Measurements from ENCODE around the gene GCFC2. TPM values are rescaled to one million over a fixed set of nuclear protein-coding genes. Genes with fewer than 3 reads are reported as not detected.
"Not testable (repeated sequence)": the region's sequence is repeated elsewhere in the genome, so short reads cannot be mapped to it uniquely, and the experiment has no call there.

GCFC2 gene
- polyA plus RNA-seq, 2 of the 4 experiments (the other 2 are of a cell fraction) = 15.1 to 41.7 TPM

DNA sequence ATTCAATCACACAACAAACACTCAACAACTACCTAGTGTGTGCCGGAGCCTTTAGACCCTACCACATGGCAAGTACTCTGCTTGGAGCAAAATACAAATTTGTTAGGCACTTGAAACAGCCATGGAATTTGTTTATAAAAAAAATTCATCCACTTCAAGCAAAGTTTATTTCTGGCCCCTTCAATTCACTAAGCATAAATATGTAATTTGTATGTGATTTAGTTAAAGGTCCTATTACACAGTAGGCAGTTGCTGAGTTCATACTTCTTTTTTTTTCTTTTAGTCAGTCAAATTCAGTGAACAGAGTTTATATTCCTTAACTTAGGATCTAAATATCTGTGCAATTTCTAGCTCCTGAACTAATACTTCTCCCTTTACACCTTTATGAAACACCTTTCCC is 22.5 kb downstream of the GCFC2 start (continued):
- TF ChIP-seq RFX5 (IDR thresholded peaks at IDR 0.05) (no peak), KDM1A (IDR thresholded peaks at IDR 0.05; ENCODE audit: low read depth) (no peak), RCOR1 (IDR thresholded peaks at IDR 0.05; ENCODE audit: low read depth, low read length) (no peak)
- TF ChIP-seq, protein P1, sequence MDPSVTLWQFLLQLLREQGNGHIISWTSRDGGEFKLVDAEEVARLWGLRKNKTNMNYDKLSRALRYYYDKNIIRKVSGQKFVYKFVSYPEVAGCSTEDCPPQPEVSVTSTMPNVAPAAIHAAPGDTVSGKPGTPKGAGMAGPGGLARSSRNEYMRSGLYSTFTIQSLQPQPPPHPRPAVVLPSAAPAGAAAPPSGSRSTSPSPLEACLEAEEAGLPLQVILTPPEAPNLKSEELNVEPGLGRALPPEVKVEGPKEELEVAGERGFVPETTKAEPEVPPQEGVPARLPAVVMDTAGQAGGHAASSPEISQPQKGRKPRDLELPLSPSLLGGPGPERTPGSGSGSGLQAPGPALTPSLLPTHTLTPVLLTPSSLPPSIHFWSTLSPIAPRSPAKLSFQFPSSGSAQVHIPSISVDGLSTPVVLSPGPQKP (IDR thresholded peaks at IDR 0.05; ENCODE audit: low read depth, low read length) = no peak

DNA sequence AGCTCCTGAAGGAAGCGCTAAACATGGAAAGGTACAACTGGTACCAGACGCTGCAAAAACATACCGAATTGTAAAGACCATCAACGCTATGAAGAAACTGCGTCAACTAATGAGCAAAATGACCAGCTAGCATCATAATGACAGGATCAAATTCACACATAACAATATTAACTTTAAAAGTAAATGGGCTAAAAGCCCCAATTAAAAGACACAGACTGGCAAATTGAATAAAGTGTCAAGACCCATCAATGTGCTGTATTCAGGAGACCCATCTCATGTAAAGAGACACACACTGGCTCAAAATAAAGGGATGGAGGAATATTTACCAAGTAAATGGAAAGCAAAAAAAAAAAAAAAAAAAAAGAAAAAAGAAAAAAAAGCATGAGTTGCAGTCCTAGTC is 27.3 kb downstream of the GCFC2 start:
- H3K4me3 ChIP-seq; DNase-seq (ENCODE audit: low read depth in 1 of 2, low spot score in 1 of 2); H3K4me1 ChIP-seq; H3K4me2 ChIP-seq; ATAC-seq; POLR2A ChIA-PET; H3K27ac ChIP-seq; FAIRE-seq; H3K9me3 ChIP-seq: not testable (repeated sequence)
- WGBS (ENCODE audit: missing lambda C conversion rate) = 94% methylated on average over 5 of the region's 5 CpGs
- CTCF ChIA-PET = interaction anchor here (8.7 kb wide), 1 partner anchor 45 kb away, joined by 85 read pairs; no protein-coding TSS in a partner anchor

DNA sequence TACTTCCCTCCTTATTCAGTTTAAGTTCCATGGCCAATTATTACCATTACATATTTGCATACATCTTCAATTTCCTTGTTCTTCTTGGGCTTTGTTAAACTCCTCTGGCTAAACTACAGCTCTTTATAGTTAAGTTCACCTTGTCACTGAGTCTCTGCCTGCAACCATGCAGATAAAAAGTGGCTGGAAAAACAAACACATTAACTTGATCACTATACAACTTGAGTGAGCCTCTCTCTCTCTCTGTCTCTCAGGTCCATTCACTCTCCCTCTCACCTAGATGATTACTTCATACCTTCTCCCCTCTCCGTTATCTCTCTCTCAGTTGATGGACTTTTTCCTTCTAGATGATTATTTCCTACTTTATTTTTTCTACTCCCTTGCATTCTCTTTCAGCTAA is 30.3 kb downstream of the GCFC2 start:
- no peak for FAIRE-seq
- no peak overlapping the region for H3K4me2 ChIP-seq
- CTCF ChIA-PET = interaction anchor here (1.1 to 8.7 kb wide), 4 partner anchors 11 to 42 kb away, joined by 3 to 85 read pairs (median 4); partner anchors contain the start of gene MRPL19
- no peak overlapping the region for H3K27ac ChIP-seq
- H3K4me1 ChIP-seq = no peaks in the 10 kb centered on the region
- TF ChIP-seq HDAC2 (IDR thresholded peaks at IDR 0.05) (no peak), GATA3 (IDR thresholded peaks at IDR 0.05; ENCODE audit: borderline replicate concordance) (no peak), HOXA7 (CRISPR knock-in tag; IDR thresholded peaks at IDR 0.05) (no peak), FOSL2 (IDR thresholded peaks at IDR 0.05) (no peak), FOSL2 (CRISPR knock-in tag; IDR thresholded peaks at IDR 0.05) (no peak), HEYL (CRISPR knock-in tag; IDR thresholded peaks at IDR 0.05) (no peak), SMC3 (IDR thresholded peaks at IDR 0.05) (no peak), KDM5A (IDR thresholded peaks at IDR 0.05) (no peak), ZC3H11A (IDR thresholded peaks at IDR 0.05) (no peak), FOXS1 (CRISPR knock-in tag; IDR thresholded peaks at IDR 0.05) (no peak)
- TF ChIP-seq, protein P2, sequence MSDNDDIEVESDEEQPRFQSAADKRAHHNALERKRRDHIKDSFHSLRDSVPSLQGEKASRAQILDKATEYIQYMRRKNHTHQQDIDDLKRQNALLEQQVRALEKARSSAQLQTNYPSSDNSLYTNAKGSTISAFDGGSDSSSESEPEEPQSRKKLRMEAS (IDR thresholded peaks at IDR 0.05) = no peak
- TF ChIP-seq, protein P3, sequence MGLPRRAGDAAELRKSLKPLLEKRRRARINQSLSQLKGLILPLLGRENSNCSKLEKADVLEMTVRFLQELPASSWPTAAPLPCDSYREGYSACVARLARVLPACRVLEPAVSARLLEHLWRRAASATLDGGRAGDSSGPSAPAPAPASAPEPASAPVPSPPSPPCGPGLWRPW (IDR thresholded peaks at IDR 0.05) = no peak
- no peak for DNase-seq (ENCODE audit: low read depth in 1 of 2, low spot score in 1 of 2)
- POLR2A ChIA-PET = no interaction called here
- WGBS (ENCODE audit: missing lambda C conversion rate) = 96% methylated on average over 1 of the region's 1 CpG
- no peak for ATAC-seq
- no peaks in the 10 kb centered on the region for H3K9me3 ChIP-seq
- no peak overlapping the region for H3K4me3 ChIP-seq

DNA sequence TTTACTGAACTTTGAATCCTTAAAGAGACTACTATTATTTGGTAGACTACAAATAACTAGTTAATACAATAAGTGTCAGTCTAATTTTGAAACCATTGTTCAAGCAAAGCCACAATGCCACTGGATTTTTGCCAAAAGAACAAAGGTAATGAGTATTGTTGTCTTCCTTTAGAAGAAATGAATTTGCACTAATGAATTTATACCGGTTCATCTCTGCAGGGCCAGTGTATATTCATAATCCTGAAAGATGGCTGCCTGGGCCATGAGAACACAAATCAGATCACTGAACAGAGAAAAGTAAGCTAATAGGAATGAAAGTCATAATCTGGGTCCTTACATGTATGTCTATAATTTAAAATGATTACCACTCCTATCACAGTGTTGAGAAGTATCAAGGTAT is 31.2 kb downstream of the GCFC2 start:
- TF ChIP-seq MYC (IDR thresholded peaks at IDR 0.05; ENCODE audit: borderline replicate concordance, low read length) (no peak), EP300 (IDR thresholded peaks at IDR 0.05) (no peak)
- CTCF ChIA-PET = interaction anchor here (1.4 to 8.7 kb wide), 4 partner anchors 9 to 41 kb away, joined by 3 to 85 read pairs (median 4); no protein-coding TSS in a partner anchor

DNA sequence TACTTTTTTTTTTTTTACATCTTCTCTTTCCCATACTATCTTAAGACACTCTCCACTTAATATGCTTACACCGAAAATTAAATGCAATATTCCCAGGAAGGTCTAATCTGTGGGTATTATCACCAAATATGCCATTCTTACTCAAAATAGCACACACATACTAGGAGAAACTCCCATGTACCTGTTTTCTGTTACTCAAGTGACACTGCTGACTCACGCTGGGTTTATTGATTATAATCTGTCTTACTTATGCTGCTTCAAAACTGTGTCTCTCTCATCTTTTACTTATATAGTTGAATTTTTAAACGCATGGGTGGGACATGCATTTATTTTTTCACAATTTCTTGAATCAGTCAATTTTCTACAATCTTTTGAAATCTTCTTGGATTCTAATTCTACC is 34.3 kb downstream of the GCFC2 start:
- WGBS (ENCODE audit: missing lambda C conversion rate) = 94% methylated on average over 3 of the region's 3 CpGs
- H3K4me1 ChIP-seq = no peaks in the 10 kb centered on the region
- CTCF ChIA-PET = interaction anchor here (0.6 to 8.7 kb wide), 14 partner anchors 10 to 210 kb away, joined by 3 to 85 read pairs (median 5); no protein-coding TSS in a partner anchor
- POLR2A ChIA-PET = no interaction called here
- no peaks in the 10 kb centered on the region for H3K9me3 ChIP-seq
- FAIRE-seq = no peak
- H3K27ac ChIP-seq = no peak overlapping the region
- no peak for ATAC-seq
- no peak overlapping the region for H3K4me3 ChIP-seq
- H3K4me2 ChIP-seq = no peak overlapping the region
- no peak for DNase-seq (ENCODE audit: low read depth in 1 of 2, low spot score in 1 of 2)
- no peak for TF ChIP-seq HOXB5 (CRISPR knock-in tag; IDR thresholded peaks at IDR 0.05)
- TF ChIP-seq, protein P1 (IDR thresholded peaks at IDR 0.05; ENCODE audit: low read depth, low read length) = no peak
- TF ChIP-seq CEBPB (IDR thresholded peaks at IDR 0.05) = no peak
- no peak for TF ChIP-seq KDM1A (IDR thresholded peaks at IDR 0.05; ENCODE audit: low read depth)
- TF ChIP-seq, protein P4, sequence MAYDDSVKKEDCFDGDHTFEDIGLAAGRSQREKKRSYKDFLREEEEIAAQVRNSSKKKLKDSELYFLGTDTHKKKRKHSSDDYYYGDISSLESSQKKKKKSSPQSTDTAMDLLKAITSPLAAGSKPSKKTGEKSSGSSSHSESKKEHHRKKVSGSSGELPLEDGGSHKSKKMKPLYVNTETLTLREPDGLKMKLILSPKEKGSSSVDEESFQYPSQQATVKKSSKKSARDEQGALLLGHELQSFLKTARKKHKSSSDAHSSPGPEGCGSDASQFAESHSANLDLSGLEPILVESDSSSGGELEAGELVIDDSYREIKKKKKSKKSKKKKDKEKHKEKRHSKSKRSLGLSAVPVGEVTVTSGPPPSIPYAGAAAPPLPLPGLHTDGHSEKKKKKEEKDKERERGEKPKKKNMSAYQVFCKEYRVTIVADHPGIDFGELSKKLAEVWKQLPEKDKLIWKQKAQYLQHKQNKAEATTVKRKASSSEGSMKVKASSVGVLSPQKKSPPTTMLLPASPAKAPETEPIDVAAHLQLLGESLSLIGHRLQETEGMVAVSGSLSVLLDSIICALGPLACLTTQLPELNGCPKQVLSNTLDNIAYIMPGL (CRISPR knock-in tag; IDR thresholded peaks at IDR 0.05; ENCODE audit: borderline replicate concordance) = no peak
- no peak for TF ChIP-seq BHLHE40 (IDR thresholded peaks at IDR 0.05; ENCODE audit: low read depth, low read length)
- TF ChIP-seq, protein P5, sequence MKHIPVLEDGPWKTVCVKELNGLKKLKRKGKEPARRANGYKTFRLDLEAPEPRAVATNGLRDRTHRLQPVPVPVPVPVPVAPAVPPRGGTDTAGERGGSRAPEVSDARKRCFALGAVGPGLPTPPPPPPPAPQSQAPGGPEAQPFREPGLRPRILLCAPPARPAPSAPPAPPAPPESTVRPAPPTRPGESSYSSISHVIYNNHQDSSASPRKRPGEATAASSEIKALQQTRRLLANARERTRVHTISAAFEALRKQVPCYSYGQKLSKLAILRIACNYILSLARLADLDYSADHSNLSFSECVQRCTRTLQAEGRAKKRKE (CRISPR knock-in tag; IDR thresholded peaks at IDR 0.05; ENCODE audit: low read depth) = no peak

More for the DNA sequence above, 31.2 kb downstream of the GCFC2 start:
- H3K27ac ChIP-seq = no peak overlapping the region
- no peak overlapping the region for H3K4me3 ChIP-seq
- DNase-seq (ENCODE audit: low read depth in 1 of 2, low spot score in 1 of 2) = no peak
- 90% methylated on average over 1 of the region's 1 CpG for WGBS (ENCODE audit: missing lambda C conversion rate)
- POLR2A ChIA-PET = no interaction called here
- H3K4me1 ChIP-seq = no peaks in the 10 kb centered on the region
- H3K4me2 ChIP-seq = no peak overlapping the region
- no peak for ATAC-seq
- no peak for FAIRE-seq
- H3K9me3 ChIP-seq = no peaks in the 10 kb centered on the region

Data from A549 (cell line).